HEK293T (cell line): ENCODE results near the gene P3H3.

Experiments
- BHLHE40 ChIP-seq: fragments of 450-650 bp; IDR thresholded peaks from 2 replicates; pipeline ENCODE4 v1.6.1; 2016; ENCODE audit warnings: mild to moderate bottlenecking, moderate library complexity, borderline replicate concordance
- CTBP1 ChIP-seq: fragments of 450-650 bp; IDR thresholded peaks from 2 replicates; pipeline ENCODE4 v1.6.1; 2016; ENCODE audit warnings: borderline replicate concordance
- ELF4 ChIP-seq: fragments of 450-650 bp; IDR thresholded peaks from 2 replicates; pipeline ENCODE4 v1.6.1; 2017; ENCODE audit warnings: antibody characterized with exemption
- FOXA1 ChIP-seq: fragments of 450-650 bp; IDR thresholded peaks from 2 replicates; pipeline ENCODE4 v1.6.1; 2016; ENCODE audit warnings: mild to moderate bottlenecking
- FOXM1 ChIP-seq: fragments of 450-650 bp; IDR thresholded peaks from 2 replicates; pipeline ENCODE4 v1.6.1; 2017; ENCODE audit warnings: mild to moderate bottlenecking, borderline replicate concordance
- HDGF ChIP-seq: fragments of 450-650 bp; IDR thresholded peaks from 2 replicates; pipeline ENCODE4 v1.6.1; 2017; ENCODE audit warnings: antibody characterized with exemption, borderline replicate concordance
- LEF1 ChIP-seq: fragments of 450-650 bp; IDR thresholded peaks from 2 replicates; pipeline ENCODE4 v1.6.1; 2017; ENCODE audit warnings: mild to moderate bottlenecking, borderline replicate concordance
- NFRKB ChIP-seq: fragments of 450-650 bp; IDR thresholded peaks from 2 replicates; pipeline ENCODE4 v1.6.1; 2016; ENCODE audit warnings: mild to moderate bottlenecking, moderate library complexity
- SP1 ChIP-seq: fragments of 450-650 bp; IDR thresholded peaks from 2 replicates; pipeline ENCODE4 v1.6.1; 2017
- SUZ12 ChIP-seq: fragments of 450-650 bp; IDR thresholded peaks from 2 replicates; pipeline ENCODE4 v1.6.1; 2016; ENCODE audit warnings: mild to moderate bottlenecking
- TARDBP ChIP-seq: fragments of 450-650 bp; IDR thresholded peaks from 2 replicates; pipeline ENCODE4 v1.6.1; 2016
- ZNF384 ChIP-seq: fragments of 450-650 bp; IDR thresholded peaks from 2 replicates; pipeline ENCODE4 v1.6.1; 2016
- TF ChIP-seq, protein P1 (sequence below): fragments of 450-650 bp; IDR thresholded peaks from 2 replicates; pipeline ENCODE4 v1.6.1; 2016

GRCh38 chr12:6822426-6823135, 5.6 kb upstream of the P3H3 start:
- TF ChIP-seq HDGF (no peak), FOXM1 (no peak), FOXA1 (no peak), ZNF384 (no peak), SUZ12 (no peak), NFRKB (no peak), ELF4 (no peak), SP1 (no peak), BHLHE40 (no peak), TARDBP (no peak), CTBP1 (no peak), LEF1 (no peak)
- TF ChIP-seq, protein P1, sequence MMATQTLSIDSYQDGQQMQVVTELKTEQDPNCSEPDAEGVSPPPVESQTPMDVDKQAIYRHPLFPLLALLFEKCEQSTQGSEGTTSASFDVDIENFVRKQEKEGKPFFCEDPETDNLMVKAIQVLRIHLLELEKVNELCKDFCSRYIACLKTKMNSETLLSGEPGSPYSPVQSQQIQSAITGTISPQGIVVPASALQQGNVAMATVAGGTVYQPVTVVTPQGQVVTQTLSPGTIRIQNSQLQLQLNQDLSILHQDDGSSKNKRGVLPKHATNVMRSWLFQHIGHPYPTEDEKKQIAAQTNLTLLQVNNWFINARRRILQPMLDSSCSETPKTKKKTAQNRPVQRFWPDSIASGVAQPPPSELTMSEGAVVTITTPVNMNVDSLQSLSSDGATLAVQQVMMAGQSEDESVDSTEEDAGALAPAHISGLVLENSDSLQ: no peak
